ENCODE results near the gene ACAP1.

- TF ChIP-seq GATA2 (IDR thresholded peaks at IDR 0.05; ENCODE audit: low read depth, low read length) (no peak), GATA3 (IDR thresholded peaks at IDR 0.05; ENCODE audit: low read depth, low read length) (no peak)
These were observed 47.0 kb downstream of the ACAP1 start for GRCh38 chr17:7383371-7383741.

All from SH-SY5Y (cell line).